PFSK-1 (cell line): Measurements from ENCODE around the gene PRSS56.

ENCODE experiments used
- FOXP2 ChIP-seq: optimal IDR thresholded peaks from 2 replicates; pipeline ENCODE3; 2011; ENCODE audit warnings: borderline replicate concordance, control low read depth, inconsistent platforms; ENCODE audit not compliant: insufficient read depth; ENCODE audit errors: extremely low read length, extremely low read depth
- POLR2AphosphoS5 ChIP-seq: IDR thresholded peaks from 2 replicates; pipeline ENCODE4 v1.6.1; 2012; ENCODE audit warnings: low read depth, mild to moderate bottlenecking, control low read depth, low read length, moderate library complexity
- TAF1 ChIP-seq: IDR thresholded peaks from 2 replicates; pipeline ENCODE4 v1.6.1; 2012; ENCODE audit warnings: low read length, control low read depth, borderline replicate concordance; ENCODE audit not compliant: insufficient read depth
- TF ChIP-seq, protein P1 (sequence below), 2 experiments: IDR thresholded peaks; 2 replicates each; pipeline versions ENCODE4 v1.6.1 to v1.8.0; 2011 to 2012; ENCODE audit warnings: low read depth in 2 of 2, low read length in 2 of 2, control low read depth in 1 of 2, inconsistent platforms in 1 of 2, mild to moderate bottlenecking in 1 of 2, moderate library complexity in 1 of 2; ENCODE audit not compliant: insufficient read depth in 1 of 2

DNA sequence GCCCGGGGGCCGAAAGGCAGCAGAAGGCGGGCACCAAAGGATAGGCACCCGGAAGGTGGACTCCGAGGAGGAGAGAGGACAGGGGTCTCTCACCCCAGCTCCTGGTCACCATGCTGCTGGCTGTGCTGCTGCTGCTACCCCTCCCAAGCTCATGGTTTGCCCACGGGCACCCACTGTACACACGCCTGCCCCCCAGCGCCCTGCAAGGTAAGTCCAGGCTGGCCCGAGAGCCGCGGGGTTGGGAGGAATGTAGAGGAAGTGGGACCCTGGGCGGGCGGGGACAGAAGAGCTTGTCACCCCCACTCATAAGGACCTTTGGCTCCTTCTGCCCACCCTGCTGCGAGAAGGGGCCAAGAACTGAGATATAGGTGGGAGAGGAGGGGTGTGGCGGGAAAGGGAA is 301 bp downstream of the PRSS56 start:
- TF ChIP-seq POLR2AphosphoS5 = no peak
- TF ChIP-seq, protein P1, sequence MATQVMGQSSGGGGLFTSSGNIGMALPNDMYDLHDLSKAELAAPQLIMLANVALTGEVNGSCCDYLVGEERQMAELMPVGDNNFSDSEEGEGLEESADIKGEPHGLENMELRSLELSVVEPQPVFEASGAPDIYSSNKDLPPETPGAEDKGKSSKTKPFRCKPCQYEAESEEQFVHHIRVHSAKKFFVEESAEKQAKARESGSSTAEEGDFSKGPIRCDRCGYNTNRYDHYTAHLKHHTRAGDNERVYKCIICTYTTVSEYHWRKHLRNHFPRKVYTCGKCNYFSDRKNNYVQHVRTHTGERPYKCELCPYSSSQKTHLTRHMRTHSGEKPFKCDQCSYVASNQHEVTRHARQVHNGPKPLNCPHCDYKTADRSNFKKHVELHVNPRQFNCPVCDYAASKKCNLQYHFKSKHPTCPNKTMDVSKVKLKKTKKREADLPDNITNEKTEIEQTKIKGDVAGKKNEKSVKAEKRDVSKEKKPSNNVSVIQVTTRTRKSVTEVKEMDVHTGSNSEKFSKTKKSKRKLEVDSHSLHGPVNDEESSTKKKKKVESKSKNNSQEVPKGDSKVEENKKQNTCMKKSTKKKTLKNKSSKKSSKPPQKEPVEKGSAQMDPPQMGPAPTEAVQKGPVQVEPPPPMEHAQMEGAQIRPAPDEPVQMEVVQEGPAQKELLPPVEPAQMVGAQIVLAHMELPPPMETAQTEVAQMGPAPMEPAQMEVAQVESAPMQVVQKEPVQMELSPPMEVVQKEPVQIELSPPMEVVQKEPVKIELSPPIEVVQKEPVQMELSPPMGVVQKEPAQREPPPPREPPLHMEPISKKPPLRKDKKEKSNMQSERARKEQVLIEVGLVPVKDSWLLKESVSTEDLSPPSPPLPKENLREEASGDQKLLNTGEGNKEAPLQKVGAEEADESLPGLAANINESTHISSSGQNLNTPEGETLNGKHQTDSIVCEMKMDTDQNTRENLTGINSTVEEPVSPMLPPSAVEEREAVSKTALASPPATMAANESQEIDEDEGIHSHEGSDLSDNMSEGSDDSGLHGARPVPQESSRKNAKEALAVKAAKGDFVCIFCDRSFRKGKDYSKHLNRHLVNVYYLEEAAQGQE (IDR thresholded peaks at IDR 0.05; ENCODE audit: insufficient read depth in 1 of 2, low read depth in 2 of 2, low read length in 2 of 2) = no peak
- TF ChIP-seq FOXP2 = no peak
- no peak for TF ChIP-seq TAF1
